ENCODE measurements around the gene ZFHX2. TPM values are rescaled to one million over a fixed set of nuclear protein-coding genes. Genes with fewer than 3 reads are reported as not detected.
A peak's percentile ranks its signal among the peaks of the same experiment; 100 is the strongest.

Gene ZFHX2
- total RNA-seq (2012; rRNA removed) (under 0.01 and 0.18 TPM in 2 replicates), polyA plus RNA-seq (2012; rRNA removed) (0.53 and 0.67 TPM in 2 replicates), Bru-seq, nascent RNA (percentile 54 among the genes with signal in this experiment), BruChase-seq, experiment 1, labeled RNA remaining after a 6-hour chase (percentile 63 among the genes with signal in this experiment), BruChase-seq, experiment 2, labeled RNA remaining after a 2-hour chase (percentile 65 among the genes with signal in this experiment)
- polyA plus RNA-seq (2012; cell fraction: cytosol; rRNA removed), result 0.19 and 0.24 TPM in 2 replicates
- polyA plus RNA-seq (2012; cell fraction: nucleus; rRNA removed; ENCODE audit: low replicate concordance), result 0.44 and 0.90 TPM in 2 replicates
- long read RNA-seq, partial matches to known transcripts, result 0 of 3 reads
- long read RNA-seq, other reads (novel, unspliced or antisense), result 3 of 3 reads

DNA sequence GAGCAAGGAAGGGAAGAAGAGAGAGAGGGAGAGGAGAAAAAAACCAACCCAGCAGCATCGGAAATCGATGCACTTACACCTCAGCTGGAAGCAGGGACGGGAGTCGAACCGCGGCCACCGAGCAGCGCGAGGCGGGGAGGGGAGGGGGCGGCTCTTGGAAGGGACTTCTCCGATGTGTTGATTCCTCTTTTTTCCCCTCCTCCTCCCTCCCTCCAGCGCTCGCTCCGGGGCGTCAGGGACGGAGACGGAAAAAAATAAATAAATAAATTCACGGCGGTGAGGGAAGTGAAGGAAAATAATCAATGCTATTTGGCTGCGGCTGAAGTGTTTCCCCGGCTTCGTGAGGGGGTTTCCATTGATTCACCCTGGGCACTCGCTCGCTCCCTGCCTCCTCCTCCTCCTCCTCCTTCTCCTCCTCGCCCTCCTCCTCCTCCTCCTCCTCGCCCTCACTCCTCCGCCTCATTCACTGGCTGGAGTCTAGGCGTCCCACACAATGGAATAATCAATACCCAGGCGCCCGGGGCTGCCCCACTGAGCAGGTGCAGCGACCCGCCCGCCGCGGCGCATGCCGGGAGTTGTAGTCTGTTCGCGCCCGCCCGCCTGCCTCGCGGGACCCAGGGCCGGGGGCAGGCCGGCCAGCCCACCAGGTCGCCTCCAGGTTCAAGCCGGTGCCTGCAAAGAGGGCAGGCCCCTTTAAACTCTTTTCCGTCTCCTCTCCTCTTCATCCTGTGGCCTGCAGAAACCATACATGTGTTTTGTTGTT is at the start of gene ZFHX2:
TSS of gene ZFHX2 (minus strand) at position 500 of the 763 bp plus-strand sequence. CDS start 16,440 bp downstream, outside the sequence.
- H3K4me1 ChIP-seq (ENCODE audit: control insufficient read depth, insufficient read depth, low read length), result peaks cover 9% of the 10 kb centered on the region
- peak within 1 kb of the TSS; percentile 68 for H2AK9ac ChIP-seq (replicated peaks; ENCODE audit: low read depth, low read length, poor library complexity)
- H2BK5ac ChIP-seq (ENCODE audit: low read depth, low read length, poor library complexity, severe bottlenecking), result no peak within 1 kb of the TSS
- no peak within 1 kb of the TSS for H2BK15ac ChIP-seq (ENCODE audit: low read depth, low read length)
- H2BK20ac ChIP-seq (ENCODE audit: low read depth, low read length), result no peak within 1 kb of the TSS
- ChIA-PET POLR2A (ENCODE audit: unreplicated experiment) (no interaction called here), CTCF (no interaction called here)
- no peaks in the 10 kb centered on the region for H4K20me1 ChIP-seq (ENCODE audit: insufficient read depth, low read length)
- dilution Hi-C loops (cut with HindIII; ENCODE audit: low sequenced_read_pairs, unreplicated experiment) (no loop called here), intact Hi-C loops (cut with micrococcal nuclease) (no loop called here), in situ Hi-C loops (cut with MboI; ENCODE audit: low sequenced_read_pairs) (loop anchor here (10.0 kb wide), 1 partner anchor 227 kb away; the partner anchor contains the start of gene PABPN1)
- peak within 1 kb of the TSS; percentile 2; the same call in 1 of the 2 replicates for H3K27ac ChIP-seq (ENCODE audit: insufficient read depth, low read length)
- H3K27me3 ChIP-seq (ENCODE audit: control insufficient read depth, insufficient read depth, low read length), result no peaks in the 10 kb centered on the region; the same call in 1 of the 2 replicates
- 0% methylated on average over 11 of the region's 49 CpGs; no CpG with 5 or more reads in 1 of the 2 experiments for WGBS, 2 experiments (ENCODE audit: extremely low coverage in 2 of 2, insufficient read length in 1 of 2)
- H3K9me1 ChIP-seq (ENCODE audit: insufficient read depth, low read length), result peaks cover 11% of the 10 kb centered on the region
- no peaks in the 10 kb centered on the region for H3K36me3 ChIP-seq (ENCODE audit: control insufficient read depth, insufficient read depth, low read length)
- ATAC-seq (ENCODE audit: low read depth) (peak; percentile 53), DNase-seq (peak; percentile 49)
- TF ChIP-seq FOS (IDR thresholded peaks at IDR 0.05; ENCODE audit: low read depth, low read length) (no peak), MXI1 (IDR thresholded peaks at IDR 0.05; ENCODE audit: borderline replicate concordance, low read depth, low read length) (no peak), POLR2A (IDR thresholded peaks at IDR 0.05; ENCODE audit: low read depth, low read length) (no peak), CHD1 (IDR thresholded peaks at IDR 0.05; ENCODE audit: low read depth, low read length) (0 out of 2 replicates have a peak, but pooled peaks have one; percentile 50), CEBPB (IDR thresholded peaks at IDR 0.05; ENCODE audit: low read depth, low read length) (no peak), BHLHE40 (IDR thresholded peaks at IDR 0.05; ENCODE audit: low read depth, low read length) (no peak), MAZ (IDR thresholded peaks at IDR 0.05; ENCODE audit: borderline replicate concordance, low read depth, low read length) (peak; percentile 34; the same call in 1 of the 2 replicates), MAFK (IDR thresholded peaks at IDR 0.05; ENCODE audit: low read depth, low read length) (no peak), RFX5 (IDR thresholded peaks at IDR 0.05; ENCODE audit: low read depth, low read length) (no peak)
- 0 out of 2 replicates have a peak within 1 kb of the TSS, but pooled peaks have one; percentile 66 for H3K23ac ChIP-seq (ENCODE audit: low read depth, low read length)
- peak within 1 kb of the TSS; percentile 49 for H3K9ac ChIP-seq (ENCODE audit: low read depth, low read length)
- H4K8ac ChIP-seq (ENCODE audit: low read depth in 2 of 2, low read length in 2 of 2), result peak within 1 kb of the TSS; percentile 88 to 92
- peak within 1 kb of the TSS; percentile 1; the same call in 1 of the 2 replicates for H4K91ac ChIP-seq (ENCODE audit: insufficient read depth, low read depth, low read length)
- no peak within 1 kb of the TSS; the same call in 1 of the 2 replicates for H2AK5ac ChIP-seq (ENCODE audit: low read depth, low read length)
- H3K18ac ChIP-seq (ENCODE audit: low read depth, low read length), result no peak within 1 kb of the TSS
- no peak within 1 kb of the TSS for H2BK120ac ChIP-seq (ENCODE audit: low read depth, low read length)
- BruUV-seq (replicated peaks), result no TSS peak
- no peak within 1 kb of the TSS for H3K14ac ChIP-seq (replicated peaks; ENCODE audit: low read depth, low read length)
- H3K4me3 ChIP-seq (ENCODE audit: insufficient read depth, low read depth, low read length), result peak within 1 kb of the TSS; percentile 64
- H3K4ac ChIP-seq (ENCODE audit: low read depth, low read length), result peak within 1 kb of the TSS; percentile 36
- peak within 1 kb of the TSS; percentile 87 for H3K4me2 ChIP-seq (ENCODE audit: low read depth, low read length)
- no peak within 1 kb of the TSS for H3K56ac ChIP-seq (ENCODE audit: extremely low read depth, insufficient read depth, low read length)
- peaks cover 3 to 4% of the 10 kb centered on the region in 2 experiments for H3K79me1 ChIP-seq (ENCODE audit: low read depth in 1 of 2, low read length in 2 of 2)
- no peaks in the 10 kb centered on the region for H3K9me3 ChIP-seq (ENCODE audit: control insufficient read depth, insufficient read depth, low read length)
- H4K5ac ChIP-seq (ENCODE audit: low read depth, low read length), result peak within 1 kb of the TSS; percentile 83; the same call in 1 of the 2 replicates
- H2AFZ ChIP-seq (replicated peaks; ENCODE audit: low read length, poor library complexity), result peak within 1 kb of the TSS; percentile 88
